Measurements from ENCODE around the gene LONP1. TPM values are rescaled to one million over a fixed set of nuclear protein-coding genes. Genes with fewer than 3 reads are reported as not detected.

Gene LONP1
- polyA plus RNA-seq, 1 donor from 2014 or later: 43.1 TPM

GRCh38 chr19:5697890-5698634 lies 21.9 kb downstream of the LONP1 start:
- no peak overlapping the region for H3K27ac ChIP-seq (ENCODE audit: low read length)
- no peaks in the 10 kb centered on the region for H3F3A ChIP-seq (ENCODE audit: insufficient read depth, low read length, poor library complexity, severe bottlenecking)
- no peak overlapping the region for H3K4me2 ChIP-seq (ENCODE audit: low read length)
- no peaks in the 10 kb centered on the region for H3K79me2 ChIP-seq (replicated peaks; ENCODE audit: insufficient read depth, low read length)
- TF ChIP-seq POLR2AphosphoS5 (IDR thresholded peaks at IDR 0.05): no peak
- TF ChIP-seq, protein P1, sequence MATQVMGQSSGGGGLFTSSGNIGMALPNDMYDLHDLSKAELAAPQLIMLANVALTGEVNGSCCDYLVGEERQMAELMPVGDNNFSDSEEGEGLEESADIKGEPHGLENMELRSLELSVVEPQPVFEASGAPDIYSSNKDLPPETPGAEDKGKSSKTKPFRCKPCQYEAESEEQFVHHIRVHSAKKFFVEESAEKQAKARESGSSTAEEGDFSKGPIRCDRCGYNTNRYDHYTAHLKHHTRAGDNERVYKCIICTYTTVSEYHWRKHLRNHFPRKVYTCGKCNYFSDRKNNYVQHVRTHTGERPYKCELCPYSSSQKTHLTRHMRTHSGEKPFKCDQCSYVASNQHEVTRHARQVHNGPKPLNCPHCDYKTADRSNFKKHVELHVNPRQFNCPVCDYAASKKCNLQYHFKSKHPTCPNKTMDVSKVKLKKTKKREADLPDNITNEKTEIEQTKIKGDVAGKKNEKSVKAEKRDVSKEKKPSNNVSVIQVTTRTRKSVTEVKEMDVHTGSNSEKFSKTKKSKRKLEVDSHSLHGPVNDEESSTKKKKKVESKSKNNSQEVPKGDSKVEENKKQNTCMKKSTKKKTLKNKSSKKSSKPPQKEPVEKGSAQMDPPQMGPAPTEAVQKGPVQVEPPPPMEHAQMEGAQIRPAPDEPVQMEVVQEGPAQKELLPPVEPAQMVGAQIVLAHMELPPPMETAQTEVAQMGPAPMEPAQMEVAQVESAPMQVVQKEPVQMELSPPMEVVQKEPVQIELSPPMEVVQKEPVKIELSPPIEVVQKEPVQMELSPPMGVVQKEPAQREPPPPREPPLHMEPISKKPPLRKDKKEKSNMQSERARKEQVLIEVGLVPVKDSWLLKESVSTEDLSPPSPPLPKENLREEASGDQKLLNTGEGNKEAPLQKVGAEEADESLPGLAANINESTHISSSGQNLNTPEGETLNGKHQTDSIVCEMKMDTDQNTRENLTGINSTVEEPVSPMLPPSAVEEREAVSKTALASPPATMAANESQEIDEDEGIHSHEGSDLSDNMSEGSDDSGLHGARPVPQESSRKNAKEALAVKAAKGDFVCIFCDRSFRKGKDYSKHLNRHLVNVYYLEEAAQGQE (IDR thresholded peaks at IDR 0.05; ENCODE audit: borderline replicate concordance): no peak
- no peak for TF ChIP-seq SMC3 (conservative IDR thresholded peaks at IDR 0.05; ENCODE audit: poor library complexity)
- TF ChIP-seq MXI1 (conservative IDR thresholded peaks at IDR 0.05; ENCODE audit: poor library complexity, severe bottlenecking): no peak
- TF ChIP-seq CTCF (IDR thresholded peaks at IDR 0.05; ENCODE audit: poor library complexity, severe bottlenecking): no peak
- no peak for TF ChIP-seq EP300 (conservative IDR thresholded peaks at IDR 0.05; ENCODE audit: poor library complexity, severe bottlenecking)
- TF ChIP-seq TAF1 (IDR thresholded peaks at IDR 0.05; ENCODE audit: low read depth): no peak
- TF ChIP-seq EZH2 (IDR thresholded peaks at IDR 0.05; ENCODE audit: borderline replicate concordance, insufficient read depth, low read length, poor library complexity, severe bottlenecking): no peak
- no peak for TF ChIP-seq RAD21 (conservative IDR thresholded peaks at IDR 0.05)
- no peaks in the 10 kb centered on the region for H3K36me3 ChIP-seq (ENCODE audit: insufficient read depth, low read length)
- no peak overlapping the region for H3K9ac ChIP-seq (ENCODE audit: low read length)
- H3K4me3 ChIP-seq (ENCODE audit: low read length): no peak overlapping the region
- H2AFZ ChIP-seq (ENCODE audit: low read depth, low read length): no peak overlapping the region
- H3K27me3 ChIP-seq (ENCODE audit: insufficient read depth, low read depth, low read length): no peaks in the 10 kb centered on the region
- no peaks in the 10 kb centered on the region for H3K9me3 ChIP-seq (ENCODE audit: low read length)
- no peaks in the 10 kb centered on the region for H4K20me1 ChIP-seq (ENCODE audit: insufficient read depth)
- H3K9me2 ChIP-seq (ENCODE audit: insufficient read depth, low read length): no peaks in the 10 kb centered on the region

GRCh38 chr19:5697022-5697889 lies 22.7 kb downstream of the LONP1 start:
- H3K9me2 ChIP-seq (ENCODE audit: insufficient read depth, low read length): no peaks in the 10 kb centered on the region
- peaks cover 5% of the 10 kb centered on the region for H3K79me2 ChIP-seq (replicated peaks; ENCODE audit: insufficient read depth, low read length)
- no peak overlapping the region for H3K4me2 ChIP-seq (ENCODE audit: low read length)
- no peaks in the 10 kb centered on the region for H3K27me3 ChIP-seq (ENCODE audit: insufficient read depth, low read depth, low read length)
- peaks cover 2% of the 10 kb centered on the region for H4K20me1 ChIP-seq (ENCODE audit: insufficient read depth)
- TF ChIP-seq RAD21 (conservative IDR thresholded peaks at IDR 0.05): no peak
- no peak for TF ChIP-seq SMC3 (conservative IDR thresholded peaks at IDR 0.05; ENCODE audit: poor library complexity)
- no peak for TF ChIP-seq EP300 (conservative IDR thresholded peaks at IDR 0.05; ENCODE audit: poor library complexity, severe bottlenecking)
- TF ChIP-seq CTCF (IDR thresholded peaks at IDR 0.05; ENCODE audit: poor library complexity, severe bottlenecking): no peak
- TF ChIP-seq POLR2AphosphoS5 (IDR thresholded peaks at IDR 0.05): no peak
- TF ChIP-seq TAF1 (IDR thresholded peaks at IDR 0.05; ENCODE audit: low read depth): no peak
- no peak for TF ChIP-seq MXI1 (conservative IDR thresholded peaks at IDR 0.05; ENCODE audit: poor library complexity, severe bottlenecking)
- TF ChIP-seq, protein P1 (IDR thresholded peaks at IDR 0.05; ENCODE audit: borderline replicate concordance): no peak
- no peak for TF ChIP-seq EZH2 (IDR thresholded peaks at IDR 0.05; ENCODE audit: borderline replicate concordance, insufficient read depth, low read length, poor library complexity, severe bottlenecking)
- H3K36me3 ChIP-seq (ENCODE audit: insufficient read depth, low read length): no peaks in the 10 kb centered on the region
- H3K4me3 ChIP-seq (ENCODE audit: low read length): no peak overlapping the region
- no peak overlapping the region for H2AFZ ChIP-seq (ENCODE audit: low read depth, low read length)
- no peaks in the 10 kb centered on the region for H3F3A ChIP-seq (ENCODE audit: insufficient read depth, low read length, poor library complexity, severe bottlenecking)
- H3K9ac ChIP-seq (ENCODE audit: low read length): no peak overlapping the region
- no peak overlapping the region for H3K27ac ChIP-seq (ENCODE audit: low read length)
- H3K9me3 ChIP-seq (ENCODE audit: low read length): no peaks in the 10 kb centered on the region
